ENCODE measurements around the gene DNM3.

- TF ChIP-seq EZH2phosphoT487 (IDR thresholded peaks at IDR 0.05; ENCODE audit: low read length): no peak
- no peak for TF ChIP-seq CTCF (IDR thresholded peaks at IDR 0.05; ENCODE audit: low read length)
- TF ChIP-seq EZH2 (optimal IDR thresholded peaks at IDR 0.05; ENCODE audit: low read depth, low read length): no peak
These were observed 609.7 kb downstream of the DNM3 start for GRCh38 chr1:172451002-172451443.
